ENCODE measurements around the gene RPL28.

The RPL28 gene

GRCh38 chr19:55353803-55354697, 31.7 kb upstream of the RPL28 start:
- DNase-seq = peak; percentile 26

GRCh38 chr19:55354698-55355212, 31.0 kb upstream of the RPL28 start, which contains the start of gene COX6B2:
Gene COX6B2 (minus strand): TSS chr19:55354719. CDS start chr19:55354521, 198 bp downstream.
- DNase-seq = no peak

- no peak for DNase-seq
Measured at GRCh38 chr19:55355213-55355821, 30.4 kb upstream of the RPL28 start.

GRCh38 chr19:55358493-55358892, 27.2 kb upstream of the RPL28 start:
- no peak for DNase-seq

- peak; percentile 63 for DNase-seq
Measured at GRCh38 chr19:55358943-55359908, 26.5 kb upstream of the RPL28 start.

- no peak for DNase-seq
Measured at GRCh38 chr19:55360902-55361301, 24.8 kb upstream of the RPL28 start.

GRCh38 chr19:55362174-55362989, 23.4 kb upstream of the RPL28 start:
- no peak for DNase-seq

GRCh38 chr19:55362990-55363716, 22.6 kb upstream of the RPL28 start, which contains the start of gene GARIN5B:
Gene GARIN5B (minus strand): TSS chr19:55363260. CDS start chr19:55363066, 194 bp downstream.
- no peak for DNase-seq

- no peak for DNase-seq
Measured at GRCh38 chr19:55365245-55365644, 20.5 kb upstream of the RPL28 start.

- DNase-seq = no peak
Measured at GRCh38 chr19:55365964-55366363, 19.8 kb upstream of the RPL28 start.

GRCh38 chr19:55366790-55367189, 18.9 kb upstream of the RPL28 start:
- no peak for DNase-seq

GRCh38 chr19:55368106-55368505, 17.6 kb upstream of the RPL28 start:
- no peak for DNase-seq

GRCh38 chr19:55368701-55369563, 16.8 kb upstream of the RPL28 start:
- no peak for DNase-seq

GRCh38 chr19:55369653-55370304, 16.0 kb upstream of the RPL28 start:
- DNase-seq = peak; percentile 10

GRCh38 chr19:55370305-55370988, 15.3 kb upstream of the RPL28 start, which contains the start of gene IL11:
Gene IL11 (minus strand): TSS chr19:55370463. CDS start chr19:55370310, 153 bp downstream.
- DNase-seq = no peak

GRCh38 chr19:55372316-55373081, 13.2 kb upstream of the RPL28 start:
- no peak for DNase-seq

- no peak for DNase-seq
Measured at GRCh38 chr19:55373306-55373992, 12.3 kb upstream of the RPL28 start.
